Astrocyte (in vitro differentiated cells and primary cell): ENCODE measurements around the gene NEK6.

ENCODE experiments used
- EZH2 ChIP-seq: IDR thresholded peaks from 2 replicates; pipeline ENCODE4 v1.6.1; 2012; ENCODE audit warnings: mild to moderate bottlenecking, low read length, inconsistent platforms; ENCODE audit not compliant: insufficient read depth
- TF ChIP-seq, protein P1 (sequence below): IDR thresholded peaks from 2 replicates; pipeline ENCODE4 v1.5.1; 2011; ENCODE audit warnings: low read depth, mild to moderate bottlenecking, inconsistent platforms, low read length, moderate library complexity; ENCODE audit not compliant: insufficient read depth

DNA sequence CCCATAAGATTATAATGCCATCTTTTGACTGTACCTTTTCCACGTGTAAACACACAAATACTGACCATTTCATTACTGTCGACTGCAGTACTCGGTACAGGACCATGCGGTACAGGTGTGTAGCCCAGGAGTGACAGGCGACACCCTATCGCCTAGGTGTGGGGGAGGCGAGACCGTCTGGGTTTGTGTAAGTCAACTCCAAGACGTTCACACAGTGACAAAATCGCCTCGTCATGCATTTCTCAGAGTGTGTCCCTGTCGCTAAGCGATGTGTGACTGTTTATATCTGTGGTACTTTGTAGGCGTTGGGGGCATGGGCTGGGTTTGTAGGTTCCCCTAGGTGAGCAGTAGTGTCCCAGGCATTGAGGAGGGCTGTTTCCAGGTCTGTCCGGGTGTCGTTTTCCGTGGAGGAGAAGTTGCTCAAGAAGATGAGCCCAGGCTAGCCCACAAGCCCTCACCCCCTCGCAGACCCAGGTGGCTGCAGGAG is 20.3 kb downstream of the NEK6 start:
- TF ChIP-seq EZH2 = no peak
- TF ChIP-seq, protein P1, sequence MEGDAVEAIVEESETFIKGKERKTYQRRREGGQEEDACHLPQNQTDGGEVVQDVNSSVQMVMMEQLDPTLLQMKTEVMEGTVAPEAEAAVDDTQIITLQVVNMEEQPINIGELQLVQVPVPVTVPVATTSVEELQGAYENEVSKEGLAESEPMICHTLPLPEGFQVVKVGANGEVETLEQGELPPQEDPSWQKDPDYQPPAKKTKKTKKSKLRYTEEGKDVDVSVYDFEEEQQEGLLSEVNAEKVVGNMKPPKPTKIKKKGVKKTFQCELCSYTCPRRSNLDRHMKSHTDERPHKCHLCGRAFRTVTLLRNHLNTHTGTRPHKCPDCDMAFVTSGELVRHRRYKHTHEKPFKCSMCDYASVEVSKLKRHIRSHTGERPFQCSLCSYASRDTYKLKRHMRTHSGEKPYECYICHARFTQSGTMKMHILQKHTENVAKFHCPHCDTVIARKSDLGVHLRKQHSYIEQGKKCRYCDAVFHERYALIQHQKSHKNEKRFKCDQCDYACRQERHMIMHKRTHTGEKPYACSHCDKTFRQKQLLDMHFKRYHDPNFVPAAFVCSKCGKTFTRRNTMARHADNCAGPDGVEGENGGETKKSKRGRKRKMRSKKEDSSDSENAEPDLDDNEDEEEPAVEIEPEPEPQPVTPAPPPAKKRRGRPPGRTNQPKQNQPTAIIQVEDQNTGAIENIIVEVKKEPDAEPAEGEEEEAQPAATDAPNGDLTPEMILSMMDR = no peak
